SK-N-SH (cell line): Measurements from ENCODE around the gene STXBP6. TPM values are rescaled to one million over a fixed set of nuclear protein-coding genes. Genes with fewer than 3 reads are reported as not detected.

ENCODE experiments used
- CTCF ChIA-PET: fragments of 300-600, 350-600 bp; formaldehyde crosslinking; extraction: SDS; loops from one replicate; lab custom pipeline; 2021; lab: Yijun Ruan, JAX
- POLR2A ChIA-PET: fragments of 350-600 bp; sonication (Branson Sonifier 250); formaldehyde crosslinking; extraction: SDS; loops from one replicate; lab custom pipeline; 2020; ENCODE audit warnings: antibody characterized with exemption, inconsistent platforms; lab: Yijun Ruan, JAX
- DNase-seq: peaks from one replicate; pipeline ENCODE4 v3.0.0; 2012
- H2AFZ ChIP-seq: fragments of 200-600 bp; sonication (generic); 2 replicates; pipeline ENCODE4 v1.8.1; 2016; ENCODE audit warnings: antibody characterized with exemption, mild to moderate bottlenecking, low read depth
- H3F3A ChIP-seq: fragments of 200-600 bp; sonication (generic); replicated peaks from 2 replicates; pipeline ENCODE3; 2016; ENCODE audit warnings: antibody characterized with exemption, mild to moderate bottlenecking; ENCODE audit not compliant: insufficient read depth
- H3K27ac ChIP-seq, 2 experiments: fragments of 200-500 bp in 1 of 2; fragments of 200-600 bp in 1 of 2; sonication (Bioruptor generic) in 1 of 2; sonication (generic), shearing (Covaris generic) in 1 of 2; 2 replicates each; pipeline versions ENCODE4 v1.5.1 to v1.6.1; 2014 to 2016; ENCODE audit warnings: low read depth in 2 of 2, inconsistent platforms in 1 of 2, low read length in 1 of 2, mild to moderate bottlenecking in 1 of 2, mixed read lengths in 1 of 2
- H3K27me3 ChIP-seq: fragments of 200-600 bp; sonication (generic), shearing (Covaris generic); 2 replicates; pipeline ENCODE4 v1.6.1; 2016; ENCODE audit warnings: mixed run types; ENCODE audit not compliant: insufficient read depth
- H3K36me3 ChIP-seq, 2 experiments: fragments of 200-500 bp in 1 of 2; fragments of 200-600 bp in 1 of 2; sonication (Bioruptor generic) in 1 of 2; sonication (generic) in 1 of 2; replicated peaks in 1 of 2; 2 replicates each; pipeline versions ENCODE3 to v1.5.1; 2014 to 2016; ENCODE audit warnings: low read length in 1 of 2, mild to moderate bottlenecking in 1 of 2; ENCODE audit not compliant: insufficient read depth in 2 of 2, control insufficient read depth in 1 of 2
- H3K4me1 ChIP-seq, 2 experiments: fragments of 200-500 bp in 1 of 2; fragments of 200-600 bp in 1 of 2; sonication (Bioruptor generic) in 1 of 2; sonication (generic), shearing (Covaris generic) in 1 of 2; 2 replicates each; pipeline versions ENCODE4 v1.5.1 to v1.6.1; 2014 to 2016; ENCODE audit warnings: low read depth in 1 of 2, low read length in 1 of 2, mixed run types in 1 of 2; ENCODE audit not compliant: insufficient read depth in 2 of 2, control insufficient read depth in 1 of 2
- H3K4me2 ChIP-seq: fragments of 200-600 bp; sonication (generic), shearing (Covaris generic); 2 replicates; pipeline ENCODE4 v1.6.1; 2017; ENCODE audit warnings: mixed run types
- H3K4me3 ChIP-seq, 2 experiments: fragments of 200-500 bp in 1 of 2; fragments of 200-600 bp in 1 of 2; sonication (Bioruptor generic) in 1 of 2; sonication (generic), shearing (Covaris generic) in 1 of 2; 2 replicates each; pipeline versions ENCODE4 v1.5.1 to v1.8.1; 2014 to 2016; ENCODE audit warnings: low read depth in 2 of 2, inconsistent platforms in 1 of 2, low read length in 1 of 2, mild to moderate bottlenecking in 1 of 2, mixed read lengths in 1 of 2, moderate library complexity in 1 of 2
- H3K79me2 ChIP-seq: fragments of 200-600 bp; sonication (generic); 2 replicates; pipeline ENCODE4 v1.8.1; 2017; ENCODE audit warnings: mild to moderate bottlenecking; ENCODE audit not compliant: insufficient read depth
- H3K9ac ChIP-seq: fragments of 200-600 bp; sonication (generic); 2 replicates; pipeline ENCODE4 v1.6.1; 2017; ENCODE audit warnings: mixed run types
- H3K9me2 ChIP-seq: fragments of 200-600 bp; sonication (generic); 2 replicates; pipeline ENCODE4 v1.6.1; 2017; ENCODE audit warnings: mixed run types
- H3K9me3 ChIP-seq: fragments of 200-600 bp; sonication (generic); 2 replicates; pipeline ENCODE4 v1.6.1; 2017; ENCODE audit warnings: mixed run types, mild to moderate bottlenecking, moderate library complexity
- H4K20me1 ChIP-seq: fragments of 200-600 bp; sonication (generic); 2 replicates; pipeline ENCODE4 v1.6.1; 2017; ENCODE audit warnings: mild to moderate bottlenecking, mixed run types; ENCODE audit not compliant: insufficient read depth
- CHD2 ChIP-seq: fragments of 150-350 bp; IDR thresholded peaks from 2 replicates; pipeline ENCODE4 v1.6.1; 2018; ENCODE audit warnings: low read length; ENCODE audit not compliant: partially characterized antibody
- CTCF ChIP-seq: fragments of 200-600 bp; sonication (generic); IDR thresholded peaks from 2 replicates; pipeline ENCODE4 v1.6.1; 2017; ENCODE audit warnings: antibody characterized with exemption, mild to moderate bottlenecking, moderate library complexity
- EP300 ChIP-seq, 2 experiments: IDR thresholded peaks; 2 replicates each; pipeline versions ENCODE4 v1.4.0 to v1.6.1; 2012; ENCODE audit warnings: borderline replicate concordance in 1 of 2, low read depth in 1 of 2, low read length in 1 of 2
- FOXM1 ChIP-seq: IDR thresholded peaks from 2 replicates; pipeline ENCODE4 v1.4.0; 2012; ENCODE audit warnings: low read depth, mild to moderate bottlenecking
- GABPA ChIP-seq: IDR thresholded peaks from 2 replicates; pipeline ENCODE4 v1.4.0; 2012; ENCODE audit warnings: low read depth, mild to moderate bottlenecking
- MAX ChIP-seq: IDR thresholded peaks from 2 replicates; pipeline ENCODE4 v1.4.0; 2012; ENCODE audit warnings: low read depth
- NRF1 ChIP-seq: IDR thresholded peaks from 2 replicates; pipeline ENCODE4 v1.6.1; 2012; ENCODE audit warnings: low read depth, mild to moderate bottlenecking, low read length
- PBX3 ChIP-seq: IDR thresholded peaks from 2 replicates; pipeline ENCODE4; 2012
- POLR2AphosphoS5 ChIP-seq: IDR thresholded peaks from 2 replicates; pipeline ENCODE4 v1.6.1; 2012; ENCODE audit warnings: low read depth, low read length
- REST ChIP-seq: IDR thresholded peaks from 2 replicates; pipeline ENCODE4 v1.6.1; 2012; ENCODE audit warnings: mild to moderate bottlenecking, low read depth, low read length, moderate library complexity
- ZBTB33 ChIP-seq: IDR thresholded peaks from 2 replicates; pipeline ENCODE4 v1.4.0; 2012; ENCODE audit warnings: low read depth, borderline replicate concordance
- WGBS: methylation state at CpG from one replicate; pipeline ENCODE4 v1.1.6; 2017; ENCODE audit warnings: low lambda C conversion rate; 5-methylcytosine and 5-hydroxymethylcytosine counted together
- polyA plus RNA-seq, 3 experiments: library from polyadenylated mRNA; depleted of rRNA; stranded (reverse); fragments of >200 nt; gene quantifications; 2 replicates each; pipeline ENCODE4 v1.2.3, GENCODE V29; 2012

STXBP6 gene
- polyA plus RNA-seq, 1 of the 3 experiments (the other 2 are of a cell fraction): 0.16 TPM

GRCh38 chr14:25034803-25035681, 14.9 kb downstream of the STXBP6 start:
- Histone ChIP-seq H3K27ac (no peak overlapping the region), H3K79me2 (no peaks in the 10 kb centered on the region), H3K4me1 (no peaks in the 10 kb centered on the region), H3K9me3 (no peaks in the 10 kb centered on the region), H3F3A (no peaks in the 10 kb centered on the region), H3K4me3 (no peak overlapping the region), H3K4me2 (no peak overlapping the region), H2AFZ (no peak overlapping the region), H3K27me3 (no peaks in the 10 kb centered on the region; the same call in 1 of the 2 replicates), H3K36me3 (no peaks in the 10 kb centered on the region), H4K20me1 (no peaks in the 10 kb centered on the region), H3K9ac (no peak overlapping the region), H3K9me2 (no peaks in the 10 kb centered on the region)
- CTCF ChIA-PET: no interaction called here
- 15% methylated on average over 11 of the region's 11 CpGs for WGBS
- POLR2A ChIA-PET: no interaction called here
- TF ChIP-seq MAX: no peak
- no peak for TF ChIP-seq POLR2AphosphoS5
- TF ChIP-seq EP300 (IDR thresholded peaks at IDR 0.05; ENCODE audit: borderline replicate concordance in 1 of 2, low read depth in 1 of 2, low read length in 1 of 2): no peak
- TF ChIP-seq NRF1: no peak
- no peak for TF ChIP-seq ZBTB33
- TF ChIP-seq FOXM1: no peak
- TF ChIP-seq CTCF: no peak
- TF ChIP-seq REST: no peak
- TF ChIP-seq CHD2: no peak
- no peak for TF ChIP-seq PBX3
- no peak for TF ChIP-seq GABPA
- no peak for DNase-seq
